ENCODE data around the gene DOK7. TPM values are rescaled to one million over a fixed set of nuclear protein-coding genes. Genes with fewer than 3 reads are reported as not detected.

The DOK7 gene
- total RNA-seq, 1 donor from 2014 or later, result 5.1 TPM

DNA sequence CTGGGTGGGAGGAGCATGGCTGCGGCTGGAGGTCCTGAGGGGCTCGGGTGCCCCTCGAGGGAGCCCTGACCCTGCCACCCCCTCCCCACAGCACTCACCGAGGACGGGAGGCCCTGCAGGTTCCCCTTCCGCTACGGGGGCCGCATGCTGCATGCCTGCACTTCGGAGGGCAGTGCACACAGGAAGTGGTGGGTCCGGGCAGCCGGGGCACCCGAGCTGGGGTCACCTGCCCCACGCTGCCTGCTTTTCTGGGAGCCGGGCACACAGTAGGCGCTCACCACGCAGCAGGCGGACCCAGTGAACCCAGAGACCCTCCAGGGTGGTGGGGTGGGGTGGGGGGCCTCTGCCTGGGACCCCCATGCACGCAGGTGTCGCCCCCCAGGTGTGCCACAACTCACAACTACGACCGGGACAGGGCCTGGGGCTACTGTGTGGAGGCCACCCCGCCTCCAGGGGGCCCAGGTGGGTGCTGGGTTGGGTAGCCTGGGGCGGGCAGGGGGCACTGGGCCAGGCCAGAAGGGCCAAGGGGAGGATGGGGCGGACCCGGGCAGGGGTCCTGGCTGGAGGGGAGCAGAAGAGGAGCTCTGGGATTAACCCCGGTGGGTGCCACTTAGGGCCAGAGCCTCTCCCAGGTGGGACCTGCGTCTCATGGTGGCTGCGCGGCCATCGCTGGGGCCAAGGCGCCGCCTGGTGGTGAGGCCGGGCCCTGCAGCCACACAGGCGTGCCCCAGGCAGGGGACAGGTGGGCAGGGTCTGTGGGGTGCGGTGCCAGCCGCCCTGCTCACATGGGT lies 20.0 kb upstream of the DOK7 start:
- Mint-ChIP-seq H3K27ac (ENCODE audit: unreplicated experiment) (no peak overlapping the region), H3K36me3 (ENCODE audit: unreplicated experiment) (no peaks in the 10 kb centered on the region), H3K9me3 (ENCODE audit: unreplicated experiment) (no peaks in the 10 kb centered on the region), H3K4me1 (ENCODE audit: low read depth, unreplicated experiment) (no peaks in the 10 kb centered on the region), H3K27me3 (ENCODE audit: unreplicated experiment) (no peaks in the 10 kb centered on the region), H3K4me3 (ENCODE audit: unreplicated experiment) (no peak overlapping the region)
- DNase-seq, result peak; percentile 73
- TF ChIP-seq, protein P1, sequence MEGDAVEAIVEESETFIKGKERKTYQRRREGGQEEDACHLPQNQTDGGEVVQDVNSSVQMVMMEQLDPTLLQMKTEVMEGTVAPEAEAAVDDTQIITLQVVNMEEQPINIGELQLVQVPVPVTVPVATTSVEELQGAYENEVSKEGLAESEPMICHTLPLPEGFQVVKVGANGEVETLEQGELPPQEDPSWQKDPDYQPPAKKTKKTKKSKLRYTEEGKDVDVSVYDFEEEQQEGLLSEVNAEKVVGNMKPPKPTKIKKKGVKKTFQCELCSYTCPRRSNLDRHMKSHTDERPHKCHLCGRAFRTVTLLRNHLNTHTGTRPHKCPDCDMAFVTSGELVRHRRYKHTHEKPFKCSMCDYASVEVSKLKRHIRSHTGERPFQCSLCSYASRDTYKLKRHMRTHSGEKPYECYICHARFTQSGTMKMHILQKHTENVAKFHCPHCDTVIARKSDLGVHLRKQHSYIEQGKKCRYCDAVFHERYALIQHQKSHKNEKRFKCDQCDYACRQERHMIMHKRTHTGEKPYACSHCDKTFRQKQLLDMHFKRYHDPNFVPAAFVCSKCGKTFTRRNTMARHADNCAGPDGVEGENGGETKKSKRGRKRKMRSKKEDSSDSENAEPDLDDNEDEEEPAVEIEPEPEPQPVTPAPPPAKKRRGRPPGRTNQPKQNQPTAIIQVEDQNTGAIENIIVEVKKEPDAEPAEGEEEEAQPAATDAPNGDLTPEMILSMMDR (IDR thresholded peaks at IDR 0.05; ENCODE audit: partially characterized antibody, unreplicated experiment), result peak; percentile 99

DNA sequence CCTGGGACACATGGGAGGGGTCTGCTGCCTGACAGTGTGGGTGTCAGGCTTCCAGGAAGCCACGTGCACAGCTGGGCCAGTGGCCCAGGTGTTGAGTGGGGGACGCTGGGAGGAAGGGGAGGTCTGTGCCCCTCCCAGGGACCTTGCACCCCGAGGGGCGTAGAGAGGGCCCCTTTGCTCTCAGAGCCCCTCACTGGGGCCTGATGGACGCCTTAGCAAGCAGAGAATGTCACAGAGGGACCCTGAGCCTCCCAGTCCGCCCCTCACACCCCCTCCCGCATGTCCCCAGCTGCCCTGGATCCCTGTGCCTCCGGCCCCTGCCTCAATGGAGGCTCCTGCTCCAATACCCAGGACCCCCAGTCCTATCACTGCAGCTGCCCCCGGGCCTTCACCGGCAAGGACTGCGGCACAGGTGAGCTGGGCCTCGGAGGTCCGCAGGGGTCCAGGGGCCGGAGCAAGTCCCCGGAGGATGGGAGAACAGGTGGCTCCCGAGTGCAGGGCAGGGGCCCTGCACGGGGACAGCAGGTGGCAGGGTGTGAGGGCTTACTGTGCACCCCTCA lies 19.3 kb upstream of the DOK7 start:
- peak; percentile 14 for DNase-seq
- Mint-ChIP-seq H3K36me3 (ENCODE audit: unreplicated experiment) (no peaks in the 10 kb centered on the region), H3K4me1 (ENCODE audit: low read depth, unreplicated experiment) (no peaks in the 10 kb centered on the region), H3K9me3 (ENCODE audit: unreplicated experiment) (peaks cover 2% of the 10 kb centered on the region), H3K4me3 (ENCODE audit: unreplicated experiment) (no peak overlapping the region), H3K27ac (ENCODE audit: unreplicated experiment) (no peak overlapping the region), H3K27me3 (ENCODE audit: unreplicated experiment) (no peaks in the 10 kb centered on the region)
- TF ChIP-seq, protein P1 (IDR thresholded peaks at IDR 0.05; ENCODE audit: partially characterized antibody, unreplicated experiment), result no peak

DNA sequence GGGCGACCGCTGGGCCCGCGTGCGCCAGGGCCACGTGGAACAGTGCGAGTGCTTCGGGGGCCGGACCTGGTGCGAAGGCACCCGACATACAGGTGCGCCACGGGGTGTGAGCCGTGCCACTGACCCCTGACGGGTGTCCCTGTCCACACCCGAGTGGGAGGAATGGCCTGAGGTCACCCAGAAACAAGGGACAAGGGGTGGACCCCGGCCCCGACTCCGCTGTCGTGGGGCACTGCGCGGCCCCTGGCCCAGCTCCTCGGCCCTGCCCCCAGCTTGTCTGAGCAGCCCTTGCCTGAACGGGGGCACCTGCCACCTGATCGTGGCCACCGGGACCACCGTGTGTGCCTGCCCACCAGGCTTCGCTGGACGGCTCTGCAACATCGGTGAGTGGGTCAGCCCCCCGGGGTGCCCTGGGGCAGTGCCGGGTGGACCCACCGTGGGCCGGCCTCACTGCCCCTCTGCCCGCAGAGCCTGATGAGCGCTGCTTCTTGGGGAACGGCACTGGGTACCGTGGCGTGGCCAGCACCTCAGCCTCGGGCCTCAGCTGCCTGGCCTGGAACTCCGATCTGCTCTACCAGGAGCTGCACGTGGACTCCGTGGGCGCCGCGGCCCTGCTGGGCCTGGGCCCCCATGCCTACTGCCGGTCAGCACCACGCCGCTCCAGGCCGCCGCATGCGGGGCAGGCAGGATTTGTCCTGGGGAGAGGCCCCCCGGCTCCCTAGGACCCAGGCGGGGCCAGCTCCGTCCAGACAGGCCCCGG lies 18.6 kb upstream of the DOK7 start:
- H3K27me3 Mint-ChIP-seq (ENCODE audit: unreplicated experiment), result no peaks in the 10 kb centered on the region
- peaks cover 2% of the 10 kb centered on the region for H3K9me3 Mint-ChIP-seq (ENCODE audit: unreplicated experiment)
- H3K36me3 Mint-ChIP-seq (ENCODE audit: unreplicated experiment), result no peaks in the 10 kb centered on the region
- no peak overlapping the region for H3K27ac Mint-ChIP-seq (ENCODE audit: unreplicated experiment)
- peak; percentile 22 for DNase-seq
- TF ChIP-seq, protein P1 (IDR thresholded peaks at IDR 0.05; ENCODE audit: partially characterized antibody, unreplicated experiment), result no peak
- H3K4me3 Mint-ChIP-seq (ENCODE audit: unreplicated experiment), result no peak overlapping the region
- H3K4me1 Mint-ChIP-seq (ENCODE audit: low read depth, unreplicated experiment), result no peaks in the 10 kb centered on the region

DNA sequence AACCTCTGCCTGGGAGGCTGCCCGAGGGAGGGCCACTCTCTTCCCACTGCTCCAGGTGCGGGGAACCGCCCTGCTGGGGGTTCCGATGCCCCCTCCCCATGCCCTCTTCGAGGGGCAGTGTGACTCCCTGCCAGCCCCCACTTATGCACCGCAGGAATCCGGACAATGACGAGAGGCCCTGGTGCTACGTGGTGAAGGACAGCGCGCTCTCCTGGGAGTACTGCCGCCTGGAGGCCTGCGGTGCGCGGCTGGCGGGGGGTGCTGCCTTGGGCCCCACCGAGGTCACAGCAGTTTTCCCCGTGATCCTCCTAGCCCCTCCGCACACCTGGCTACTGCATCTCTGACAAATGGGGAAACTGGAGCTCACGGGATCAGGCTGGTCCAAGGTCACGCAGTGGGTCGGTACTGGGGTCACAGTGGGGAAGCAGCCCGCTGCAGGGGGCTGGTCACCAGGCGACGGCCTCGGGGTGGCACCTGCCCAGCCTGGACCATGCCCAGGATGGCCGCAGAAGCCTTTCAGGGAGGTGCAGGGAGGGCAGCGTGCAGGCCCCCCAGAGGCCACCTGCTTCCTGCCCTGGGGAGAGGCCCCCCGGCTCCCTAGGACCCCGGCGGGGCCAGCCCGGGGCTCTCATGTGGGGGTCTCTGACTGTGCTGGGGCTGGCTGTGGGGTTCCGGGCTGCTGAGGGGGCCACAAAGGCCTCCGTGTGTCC lies 17.8 kb upstream of the DOK7 start:
- H3K27ac Mint-ChIP-seq (ENCODE audit: unreplicated experiment), result no peak overlapping the region
- TF ChIP-seq, protein P1 (IDR thresholded peaks at IDR 0.05; ENCODE audit: partially characterized antibody, unreplicated experiment), result no peak
- no peaks in the 10 kb centered on the region for H3K36me3 Mint-ChIP-seq (ENCODE audit: unreplicated experiment)
- no peak overlapping the region for H3K4me3 Mint-ChIP-seq (ENCODE audit: unreplicated experiment)
- H3K27me3 Mint-ChIP-seq (ENCODE audit: unreplicated experiment), result no peaks in the 10 kb centered on the region
- DNase-seq, result peak; percentile 11
- H3K4me1 Mint-ChIP-seq (ENCODE audit: low read depth, unreplicated experiment), result no peaks in the 10 kb centered on the region
- peaks cover 2% of the 10 kb centered on the region for H3K9me3 Mint-ChIP-seq (ENCODE audit: unreplicated experiment)
